Bronchial smooth muscle cell (primary cell): Measurements from ENCODE around the gene CMSS1. TPM values are rescaled to one million over a fixed set of nuclear protein-coding genes. Genes with fewer than 3 reads are reported as not detected.

Experiments used
- total RNA-seq: library from RNA; depleted of rRNA; stranded (reverse); fragments of >200 nt; gene quantifications from 2 replicates; pipeline ENCODE4 v1.2.1, GENCODE V29; 2014

CMSS1 gene
- 2.4 and 4.1 TPM in 2 replicates for total RNA-seq

GRCh38 chr3:99817437-99818240, at the start of gene CMSS1:
Gene CMSS1 (plus strand): TSS chr3:99817862.

GRCh38 chr3:100114413-100115030, 296.9 kb downstream of the CMSS1 start, which contains the start of gene FILIP1L:
Gene FILIP1L (minus strand): TSS chr3:100114501.

Other genes starting within 250 kb of the CMSS1 start
- 18.3 and 35.9 TPM in 2 replicates for gene COL8A1, start 179.3 kb upstream of the CMSS1 start, total RNA-seq